Measurements from ENCODE around the gene ZNF277. TPM values are rescaled to one million over a fixed set of nuclear protein-coding genes. Genes with fewer than 3 reads are reported as not detected.

The ZNF277 gene
- total RNA-seq, 4 donors from 2014 or later: 16.5 to 25.8 (median 19.1) TPM

DNA sequence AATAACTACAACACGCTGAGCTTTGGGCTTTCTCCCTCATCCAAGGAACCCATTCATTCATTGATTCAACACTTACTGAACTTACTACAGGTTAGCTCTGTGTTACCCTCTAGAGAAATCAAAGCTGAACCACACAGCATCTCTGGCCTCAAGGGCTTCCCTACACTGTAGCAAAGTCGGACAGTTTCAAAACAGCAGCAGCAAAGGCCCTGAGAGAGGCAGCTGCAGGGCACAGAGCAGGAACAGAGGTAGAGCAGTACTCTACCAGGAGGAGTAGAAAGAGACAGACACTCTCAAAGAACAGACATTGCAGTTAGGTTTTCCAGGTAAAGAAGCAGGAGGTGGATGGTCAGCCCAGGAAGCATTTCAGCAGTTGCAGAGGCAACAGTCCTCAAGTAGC lies 16.4 kb upstream of the ZNF277 start:
- TF ChIP-seq, protein P1, sequence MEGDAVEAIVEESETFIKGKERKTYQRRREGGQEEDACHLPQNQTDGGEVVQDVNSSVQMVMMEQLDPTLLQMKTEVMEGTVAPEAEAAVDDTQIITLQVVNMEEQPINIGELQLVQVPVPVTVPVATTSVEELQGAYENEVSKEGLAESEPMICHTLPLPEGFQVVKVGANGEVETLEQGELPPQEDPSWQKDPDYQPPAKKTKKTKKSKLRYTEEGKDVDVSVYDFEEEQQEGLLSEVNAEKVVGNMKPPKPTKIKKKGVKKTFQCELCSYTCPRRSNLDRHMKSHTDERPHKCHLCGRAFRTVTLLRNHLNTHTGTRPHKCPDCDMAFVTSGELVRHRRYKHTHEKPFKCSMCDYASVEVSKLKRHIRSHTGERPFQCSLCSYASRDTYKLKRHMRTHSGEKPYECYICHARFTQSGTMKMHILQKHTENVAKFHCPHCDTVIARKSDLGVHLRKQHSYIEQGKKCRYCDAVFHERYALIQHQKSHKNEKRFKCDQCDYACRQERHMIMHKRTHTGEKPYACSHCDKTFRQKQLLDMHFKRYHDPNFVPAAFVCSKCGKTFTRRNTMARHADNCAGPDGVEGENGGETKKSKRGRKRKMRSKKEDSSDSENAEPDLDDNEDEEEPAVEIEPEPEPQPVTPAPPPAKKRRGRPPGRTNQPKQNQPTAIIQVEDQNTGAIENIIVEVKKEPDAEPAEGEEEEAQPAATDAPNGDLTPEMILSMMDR (IDR thresholded peaks at IDR 0.05): no peak
- TF ChIP-seq POLR2A (IDR thresholded peaks at IDR 0.05): no peak
- TF ChIP-seq EP300 (IDR thresholded peaks at IDR 0.05): no peak
- WGBS, 2 donors: 87 to 89% methylated on average over 2 of the region's 2 CpGs
- H3K9me3 ChIP-seq: peaks cover 0 to 7% (median 0%) of the 10 kb centered on the region in 4 donors
- no peak for DNase-seq (ENCODE audit: low spot score in 2 of 2)
- H3K36me3 ChIP-seq: no peaks in the 10 kb centered on the region
- no peak overlapping the region for H3K27ac ChIP-seq
- no peak overlapping the region for H3K4me3 ChIP-seq
- peaks cover 0 to 10% (median 0%) of the 10 kb centered on the region in 4 donors for H3K4me1 ChIP-seq
- no peaks in the 10 kb centered on the region for H3K27me3 ChIP-seq

DNA sequence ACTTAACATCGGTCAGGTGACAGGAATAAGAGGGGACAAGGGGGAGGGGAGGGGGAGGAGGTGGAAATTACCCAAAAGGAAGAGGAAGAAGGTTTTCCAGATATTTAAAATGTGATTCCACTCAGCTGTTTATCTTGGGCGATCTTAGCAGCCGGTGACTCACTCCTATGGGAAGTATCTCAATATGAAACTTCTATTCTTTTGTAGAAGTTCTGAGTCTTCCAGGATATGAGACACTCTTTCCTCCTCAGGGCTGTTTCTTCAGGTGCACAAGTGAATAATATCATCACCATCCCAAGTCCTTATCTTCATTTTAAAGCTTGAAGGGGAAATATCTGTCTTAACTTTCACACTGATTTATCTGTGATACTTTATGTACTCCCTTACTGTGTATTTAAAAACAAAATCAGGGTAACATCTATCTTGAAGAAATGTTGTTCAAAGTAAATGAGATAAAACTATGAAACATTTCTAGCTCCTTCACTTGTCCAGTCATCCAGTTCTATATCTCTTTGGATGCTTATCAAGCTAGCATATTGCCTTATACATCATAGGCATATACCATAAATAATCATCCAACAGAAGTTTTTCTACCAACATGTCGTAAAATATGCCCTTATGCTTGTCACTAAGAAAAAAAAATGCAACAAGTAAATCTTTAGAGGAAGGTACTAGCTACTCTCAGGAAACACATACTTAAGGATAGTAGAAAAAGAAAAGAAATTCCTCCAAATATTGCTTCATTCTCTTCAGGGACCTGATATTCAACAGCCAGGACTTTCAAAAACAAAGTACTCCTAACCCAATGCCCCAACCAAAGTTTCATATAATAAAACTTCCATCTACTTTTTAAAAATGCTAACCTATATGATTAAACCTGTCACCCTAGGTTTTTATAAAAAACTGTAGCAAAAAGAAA lies 14.0 kb upstream of the ZNF277 start:
- TF ChIP-seq, protein P1 (IDR thresholded peaks at IDR 0.05): no peak
- peak; percentile 24 to 54 for TF ChIP-seq EP300 (IDR thresholded peaks at IDR 0.05)
- peaks cover 0 to 3% (median 0%) of the 10 kb centered on the region in 4 donors for H3K4me1 ChIP-seq
- H3K36me3 ChIP-seq: no peaks in the 10 kb centered on the region
- no peaks in the 10 kb centered on the region for H3K27me3 ChIP-seq
- 48 to 57% methylated on average over 4 of the region's 4 CpGs for WGBS, 2 donors
- H3K9me3 ChIP-seq: peaks cover 0 to 7% (median 0%) of the 10 kb centered on the region in 4 donors
- DNase-seq (ENCODE audit: low spot score in 2 of 2): peak in 1 of 2 donors; percentile 30
- H3K27ac ChIP-seq: peak overlapping the region in 2 of 4 donors; percentile 15 to 43
- H3K4me3 ChIP-seq: no peak overlapping the region

DNA sequence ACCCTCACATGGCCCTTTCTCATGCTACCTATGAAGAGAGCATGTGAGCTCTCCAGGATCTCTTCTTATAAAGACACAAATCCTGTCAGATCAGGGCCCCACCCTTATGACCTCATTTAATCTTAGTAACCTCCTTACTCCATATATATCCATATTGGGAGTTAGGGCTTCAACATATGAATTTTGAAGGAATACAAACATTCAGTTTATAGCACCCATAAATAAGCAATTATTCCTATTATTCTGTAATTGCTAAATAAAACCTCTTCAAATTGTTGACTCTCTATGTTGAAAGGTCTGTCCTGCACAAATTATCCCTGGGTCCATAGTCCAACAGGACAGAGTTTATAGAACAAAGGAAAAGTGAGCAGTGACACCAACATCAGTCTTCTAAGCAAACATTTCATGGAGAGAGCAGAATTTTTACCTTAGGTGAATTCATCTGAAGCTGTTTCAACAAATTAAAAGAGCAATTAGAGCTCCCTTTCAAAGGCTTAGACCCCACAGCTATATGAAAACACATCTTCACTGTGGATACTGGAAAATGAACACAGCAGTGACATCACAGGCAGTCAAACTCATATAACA lies 12.5 kb upstream of the ZNF277 start:
- Histone ChIP-seq H3K27ac (no peak overlapping the region), H3K36me3 (no peaks in the 10 kb centered on the region), H3K4me1 (peaks cover 0 to 3% (median 0%) of the 10 kb centered on the region in 4 donors), H3K4me3 (no peak overlapping the region), H3K9me3 (peaks cover 0 to 7% (median 0%) of the 10 kb centered on the region in 4 donors), H3K27me3 (no peaks in the 10 kb centered on the region)
- TF ChIP-seq, protein P1 (IDR thresholded peaks at IDR 0.05): no peak
- TF ChIP-seq POLR2A (IDR thresholded peaks at IDR 0.05) (no peak), EP300 (IDR thresholded peaks at IDR 0.05) (no peak)
- DNase-seq (ENCODE audit: low spot score in 2 of 2): no peak

DNA sequence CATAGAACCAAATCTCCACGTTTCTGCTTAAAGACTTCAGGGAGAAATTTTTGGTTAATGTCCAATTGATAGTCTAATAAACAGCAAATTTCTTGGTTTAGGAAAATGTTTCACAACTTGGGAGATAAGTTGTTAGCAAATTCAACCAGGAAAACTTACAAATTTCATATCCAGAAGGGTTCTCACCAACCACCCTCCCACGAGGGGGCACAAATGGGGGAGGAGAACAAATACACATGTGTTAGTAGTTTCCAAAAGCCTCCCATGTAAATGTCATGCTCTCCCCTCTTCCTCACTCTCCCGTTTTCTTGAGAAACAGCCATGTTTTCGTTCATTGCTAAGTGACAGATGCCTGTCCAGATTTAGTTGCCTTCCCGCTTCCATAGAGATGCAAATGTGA lies 10.8 kb upstream of the ZNF277 start:
- WGBS, 2 donors: 57 to 68% methylated on average over 5 of the region's 5 CpGs

More for the DNA sequence above, 10.8 kb upstream of the ZNF277 start:
- Histone ChIP-seq H3K4me3 (no peak overlapping the region), H3K9me3 (peaks cover 0 to 7% (median 0%) of the 10 kb centered on the region in 4 donors), H3K36me3 (no peaks in the 10 kb centered on the region), H3K4me1 (peaks cover 0 to 3% (median 0%) of the 10 kb centered on the region in 4 donors), H3K27ac (no peak overlapping the region), H3K27me3 (no peaks in the 10 kb centered on the region)
- TF ChIP-seq EP300 (IDR thresholded peaks at IDR 0.05): no peak
- no peak for TF ChIP-seq POLR2A (IDR thresholded peaks at IDR 0.05)
- TF ChIP-seq, protein P1 (IDR thresholded peaks at IDR 0.05): no peak
- no peak for DNase-seq (ENCODE audit: low spot score in 2 of 2)

Measured in tibial nerve (tissue), 4 donors.